A549 (cell line): ENCODE measurements around the gene CTR9. TPM values are rescaled to one million over a fixed set of nuclear protein-coding genes. Genes with fewer than 3 reads are reported as not detected.

Experiments used
- ATAC-seq, 2 experiments: fragments of 200-7000 bp in 1 of 2; fragments of >200 bp in 1 of 2; cut with Nextera tagmentation in 1 of 2; cut with Tn5 transposase in 1 of 2; 3 replicates each; pipeline versions ENCODE4 v1.8.0 to v1.9.1; 2018 to 2020; ENCODE audit warnings: mild to moderate bottlenecking in 1 of 2, moderate library complexity in 1 of 2
- CTCF ChIA-PET: fragments of 300-600 bp; sonication (Branson Sonifier 250); formaldehyde crosslinking; extraction: SDS; loops from one replicate; lab custom pipeline; 2021; ENCODE audit warnings: antibody characterized with exemption, inconsistent platforms; lab: Yijun Ruan, JAX
- POLR2A ChIA-PET: fragments of 350-600 bp; formaldehyde crosslinking; extraction: SDS; loops from one replicate; lab custom pipeline; 2021; ENCODE audit warnings: antibody characterized with exemption, inconsistent platforms; lab: Yijun Ruan, JAX
- DNase-seq, 2 experiments: peaks; one replicate each; pipeline versions ENCODE4 v3.0.0 to v3.0.0-alpha.2; 2011 to 2016; ENCODE audit warnings: low read depth in 1 of 2, low spot score in 1 of 2
- FAIRE-seq: peaks from 2 replicates; lab custom pipeline; 2011; peaks lifted over from hg19 to GRCh38; lab: Jason Lieb, UNC
- H3K27ac ChIP-seq, 2 experiments: fragments of >200 bp; sonication (Bioruptor Twin); formaldehyde crosslinking; 3 replicates each; pipeline ENCODE4 v1.5.1; 2016 to 2017
- H3K4me1 ChIP-seq: fragments of >200 bp; sonication (Bioruptor Twin); formaldehyde crosslinking; 3 replicates; pipeline ENCODE4 v1.6.1; 2016
- H3K4me2 ChIP-seq: fragments of >200 bp; sonication (Bioruptor Twin); formaldehyde crosslinking; 3 replicates; pipeline ENCODE4 v1.6.1; 2016
- H3K4me3 ChIP-seq: fragments of >200 bp; sonication (Bioruptor Twin); formaldehyde crosslinking; 3 replicates; pipeline ENCODE4 v1.5.1; 2016
- H3K9me3 ChIP-seq: fragments of >200 bp; sonication (Bioruptor Twin); formaldehyde crosslinking; 3 replicates; pipeline ENCODE4 v1.6.1; 2016
- CHD2 ChIP-seq: fragments of 150-350 bp; IDR thresholded peaks from 2 replicates; pipeline ENCODE4 v1.6.1; 2014; ENCODE audit warnings: low read length; ENCODE audit not compliant: partially characterized antibody
- EHF ChIP-seq: fragments of 250-450 bp; sonication (Bioruptor Pico); IDR thresholded peaks from 2 replicates; pipeline ENCODE4 v1.5.0; 2020; ENCODE audit warnings: mild to moderate bottlenecking
- ELK1 ChIP-seq: fragments of 150-350 bp; IDR thresholded peaks from 2 replicates; pipeline ENCODE4 v1.6.1; 2014; ENCODE audit warnings: low read depth, mild to moderate bottlenecking, low read length
- ESRRA ChIP-seq: fragments of 150-350 bp; IDR thresholded peaks from 2 replicates; pipeline ENCODE4 v1.6.1; 2014; ENCODE audit warnings: mild to moderate bottlenecking, low read length, borderline replicate concordance
- FOSB ChIP-seq: fragments of 250-450 bp; sonication (Bioruptor Pico); IDR thresholded peaks from 2 replicates; pipeline ENCODE4 v1.5.0; 2020; ENCODE audit warnings: mild to moderate bottlenecking, moderate library complexity
- FOSL2 ChIP-seq, 2 experiments: fragments of 450-650 bp in 1 of 2; fragments of >200 bp in 1 of 2; sonication (Bioruptor Twin) in 1 of 2; formaldehyde crosslinking; IDR thresholded peaks; 2 replicates each; pipeline versions ENCODE4 v1.5.0 to v1.6.1; 2016 to 2020; ENCODE audit warnings: mild to moderate bottlenecking in 1 of 2, moderate library complexity in 1 of 2
- FOXS1 ChIP-seq: fragments of 250-450 bp; sonication (Bioruptor Pico); IDR thresholded peaks from 2 replicates; pipeline ENCODE4 v1.5.0; 2020; ENCODE audit warnings: mild to moderate bottlenecking, moderate library complexity
- HDAC2 ChIP-seq: fragments of 200-600 bp; sonication (generic); IDR thresholded peaks from 2 replicates; pipeline ENCODE4 v1.6.1; 2016
- HMGXB4 ChIP-seq: fragments of 250-450 bp; sonication (Bioruptor Pico); IDR thresholded peaks from 2 replicates; pipeline ENCODE4 v1.5.0; 2021; ENCODE audit warnings: mild to moderate bottlenecking, moderate library complexity, borderline replicate concordance
- HOXA7 ChIP-seq: fragments of 250-450 bp; sonication (Bioruptor Pico); IDR thresholded peaks from 2 replicates; pipeline ENCODE4 v1.5.0; 2020; ENCODE audit warnings: mild to moderate bottlenecking, moderate library complexity
- HOXB13 ChIP-seq: fragments of 250-450 bp; sonication (Bioruptor Pico); IDR thresholded peaks from 2 replicates; pipeline ENCODE4 v1.5.0; 2020; ENCODE audit warnings: low read depth, mild to moderate bottlenecking, moderate library complexity
- JUN ChIP-seq, 2 experiments: fragments of >200 bp; sonication (Bioruptor Twin); formaldehyde crosslinking; IDR thresholded peaks; 2 replicates in 1 of 2; 3 replicates in 1 of 2; pipeline ENCODE4 v1.6.1; 2016 to 2017
- JUNB ChIP-seq: fragments of >200 bp; sonication (Bioruptor Twin); formaldehyde crosslinking; IDR thresholded peaks from 2 replicates; pipeline ENCODE4 v1.6.1; 2016
- POLR2A ChIP-seq: IDR thresholded peaks from 2 replicates; pipeline ENCODE4 v1.6.1; 2012; ENCODE audit warnings: mild to moderate bottlenecking, low read length
- POLR2AphosphoS2 ChIP-seq: conservative IDR thresholded peaks from 2 replicates; pipeline ENCODE4 v1.6.1; 2012; ENCODE audit warnings: low read length, improper control_type of control experiment, inconsistent platforms
- RAD21 ChIP-seq, 2 experiments: fragments of >200 bp in 1 of 2; sonication (Bioruptor Twin) in 1 of 2; formaldehyde crosslinking in 1 of 2; IDR thresholded peaks in 1 of 2; conservative IDR thresholded peaks in 1 of 2; 2 replicates in 1 of 2; 3 replicates in 1 of 2; pipeline ENCODE4 v1.6.1; 2012 to 2018; ENCODE audit warnings: inconsistent platforms in 1 of 2
- TP53 ChIP-seq: fragments of 250-450 bp; sonication (Bioruptor Pico); IDR thresholded peaks from 2 replicates; pipeline ENCODE4 v1.5.0; 2021; ENCODE audit warnings: mild to moderate bottlenecking, moderate library complexity
- ZNF302 ChIP-seq: fragments of 250-450 bp; sonication (Bioruptor Pico); IDR thresholded peaks from 2 replicates; pipeline ENCODE4 v1.9.0; 2021; ENCODE audit warnings: inconsistent platforms, mild to moderate bottlenecking, moderate library complexity
- ZSCAN20 ChIP-seq: fragments of 250-450 bp; sonication (Bioruptor Pico); IDR thresholded peaks from 2 replicates; pipeline ENCODE4 v1.8.0; 2022; ENCODE audit warnings: mild to moderate bottlenecking, moderate library complexity
- WGBS: methylation state at CpG from one replicate; pipeline ENCODE4 v1.1.6; 2017; ENCODE audit errors: missing lambda C conversion rate; 5-methylcytosine and 5-hydroxymethylcytosine counted together
- polyA plus RNA-seq, 4 experiments: library from polyadenylated mRNA; depleted of rRNA in 3 of 4; stranded (reverse); fragments of >200 nt; fragmentation: RNase III in 1 of 4; extraction: RNeasy Plus Mini Kit Qiagen cat#74134 plus additional on column Dnase treatment in 1 of 4; gene quantifications; 2 replicates in 3 of 4; 3 replicates in 1 of 4; pipeline ENCODE4 v1.2.3, GENCODE V29; 2011 to 2017
- TF ChIP-seq, protein P1 (sequence below): fragments of 200-600 bp; sonication (generic); IDR thresholded peaks from 2 replicates; pipeline ENCODE4 v1.6.1; 2016; ENCODE audit warnings: antibody characterized with exemption, mild to moderate bottlenecking, moderate library complexity

The CTR9 gene
- polyA plus RNA-seq, 2 of the 4 experiments (the other 2 are of a cell fraction): 24.8 to 35.0 TPM

DNA sequence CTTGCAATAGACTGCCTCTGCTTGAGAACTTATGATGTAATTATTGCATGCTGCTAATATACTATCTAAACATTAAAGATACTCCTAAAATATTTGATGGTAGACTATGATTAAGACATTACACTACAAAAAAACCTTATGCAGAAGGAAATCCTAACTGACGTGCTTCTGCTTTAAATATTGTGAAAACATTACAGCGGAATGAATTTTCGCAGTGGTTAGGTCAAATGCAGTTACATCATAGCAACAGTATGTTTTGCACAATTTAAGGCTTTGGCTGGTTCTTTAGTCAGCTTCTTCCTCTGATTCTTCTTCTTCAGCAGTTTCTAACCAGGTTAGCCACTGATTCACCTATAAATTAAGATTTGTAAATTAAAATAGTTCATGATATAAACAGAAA, 46.5 kb downstream of the CTR9 start (continued):
- TF ChIP-seq FOSL2 (IDR thresholded peaks at IDR 0.05) (no peak), FOSL2 (CRISPR knock-in tag; IDR thresholded peaks at IDR 0.05) (no peak), ZNF302 (CRISPR knock-in tag) (no peak)

DNA sequence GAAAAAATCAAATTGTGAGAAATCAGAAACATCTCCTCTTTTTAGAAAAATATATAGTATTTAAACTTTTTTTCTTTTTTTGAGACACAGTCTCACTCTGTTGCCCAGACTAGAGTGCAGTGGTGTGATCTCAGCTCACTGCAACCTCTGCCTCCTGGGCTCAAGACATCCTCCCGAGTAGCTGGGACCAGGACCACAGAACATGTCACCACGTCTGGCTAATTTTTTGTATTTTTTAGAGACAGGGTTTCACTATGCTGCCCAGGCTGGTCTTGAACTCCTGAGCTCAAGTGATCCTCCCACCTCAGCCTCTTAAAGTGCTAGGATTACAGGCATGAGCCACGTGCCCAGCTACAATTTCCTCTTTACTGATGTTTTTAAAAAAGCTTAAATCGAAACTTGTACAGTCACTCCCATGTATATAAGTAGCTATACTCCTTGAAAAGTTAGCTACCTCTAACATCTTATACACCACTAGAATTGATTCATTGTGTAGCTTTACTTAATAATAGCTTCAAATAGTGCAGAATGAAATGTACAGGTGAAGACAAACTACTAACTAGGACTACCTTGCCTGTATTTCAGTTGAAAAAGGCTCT, 47.4 kb downstream of the CTR9 start:
- peaks cover 36% of the 10 kb centered on the region; the same call in 2 of the 3 replicates for H3K4me1 ChIP-seq
- CTCF ChIA-PET: interaction anchor here (0.7 to 2.3 kb wide), 5 partner anchors 10 to 136 kb away, joined by 3 to 8 read pairs (median 4); partner anchors contain the start of gene EIF4G2
- ATAC-seq: no peak
- POLR2A ChIA-PET: interaction anchor here (0.9 to 3.4 kb wide), 3 partner anchors 11 to 100 kb away, joined by 3 to 43 read pairs (median 4); partner anchors contain the start of genes EIF4G2 and ZBED5
- TF ChIP-seq TP53 (CRISPR knock-in tag): 0 out of 2 replicates have a peak, but pooled peaks have one; percentile 30
- no peak for TF ChIP-seq ESRRA
- TF ChIP-seq, all 56 proteins: peak for 1
- 84% methylated on average over 4 of the region's 4 CpGs for WGBS
- Histone ChIP-seq H3K9me3 (no peaks in the 10 kb centered on the region), H3K4me3 (no peak overlapping the region), H3K4me2 (no peak overlapping the region), H3K27ac (no peak overlapping the region)
- DNase-seq (no peak), FAIRE-seq (no peak)

DNA sequence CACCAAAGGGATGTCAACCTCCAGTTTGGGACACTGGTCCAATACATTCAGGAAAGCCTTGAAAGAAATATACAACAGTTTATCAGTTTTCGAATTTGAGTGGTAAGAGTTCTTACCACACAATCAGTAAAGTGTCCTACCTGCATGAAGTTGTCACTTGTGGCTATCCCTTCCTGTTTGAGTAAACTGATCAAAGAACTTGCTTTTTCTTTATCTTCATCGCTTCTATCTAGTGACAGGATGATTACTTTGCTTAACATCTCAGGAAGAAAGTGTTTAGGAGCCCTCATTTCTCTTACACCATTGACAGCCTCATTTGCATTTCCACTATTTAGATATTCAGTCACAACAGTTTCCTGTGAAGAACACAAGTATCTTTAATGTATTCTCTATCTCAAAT, 49.2 kb downstream of the CTR9 start:
- CTCF ChIA-PET: interaction anchor here (1.0 to 2.3 kb wide), 4 partner anchors 8 to 134 kb away, joined by 3 to 10 read pairs (median 8); partner anchors contain the start of gene EIF4G2

GRCh38 chr11:10803676-10804075, 52.6 kb downstream of the CTR9 start:
- peak overlapping the region; percentile 96; the same call in 2 of the 3 replicates for H3K4me2 ChIP-seq
- H3K4me1 ChIP-seq: peaks cover 59% of the 10 kb centered on the region
- TF ChIP-seq JUN (IDR thresholded peaks at IDR 0.05) (0 out of 5 replicates have a peak, but pooled peaks of 1 of the 2 experiments have one; percentile 37), POLR2A (no peak), POLR2AphosphoS2 (no peak)
- FAIRE-seq (no peak), ATAC-seq (no peak), DNase-seq (no peak)
- CTCF ChIA-PET: interaction anchor here (0.9 to 4.7 kb wide), 5 partner anchors 11 to 219 kb away, joined by 3 to 59 read pairs (median 7); no protein-coding TSS in a partner anchor
- H3K27ac ChIP-seq: no peak overlapping the region
- WGBS: 83% methylated on average over 6 of the region's 6 CpGs
- H3K4me3 ChIP-seq: no peak overlapping the region
- no peaks in the 10 kb centered on the region for H3K9me3 ChIP-seq
- POLR2A ChIA-PET: interaction anchor here (2.3 kb wide), 1 partner anchor 54 kb away, joined by 6 read pairs; the partner anchor contains the start of gene ZBED5

More for the DNA sequence above, 49.2 kb downstream of the CTR9 start:
- WGBS: 97% methylated on average over 2 of the region's 2 CpGs
- Histone ChIP-seq H3K4me1 (peaks cover 48% of the 10 kb centered on the region), H3K4me3 (no peak overlapping the region), H3K4me2 (no peak overlapping the region), H3K9me3 (no peaks in the 10 kb centered on the region), H3K27ac (no peak overlapping the region)
- FAIRE-seq (no peak), ATAC-seq (no peak), DNase-seq (no peak)
- no peak for TF ChIP-seq FOXS1 (CRISPR knock-in tag)
- POLR2A ChIA-PET: interaction anchor here (2.5 to 3.4 kb wide), 2 partner anchors 9 to 131 kb away, joined by 6 to 43 read pairs; partner anchors contain the start of gene EIF4G2

- ChIA-PET POLR2A (no interaction called here), CTCF (interaction anchor here (0.6 to 4.7 kb wide), 2 partner anchors 13 to 65 kb away, joined by 3 to 59 read pairs; no protein-coding TSS in a partner anchor)
- no peak for FAIRE-seq
- Histone ChIP-seq H3K27ac (peak overlapping the region in 1 of 2 experiments; percentile 12; a peak in 2 of 6 replicates), H3K4me1 (peaks cover 62% of the 10 kb centered on the region), H3K4me2 (peak overlapping the region; percentile 96), H3K4me3 (peak overlapping the region; percentile 97), H3K9me3 (no peaks in the 10 kb centered on the region)
- no peak for ATAC-seq
- 78% methylated on average over 8 of the region's 8 CpGs for WGBS
- no peak for DNase-seq
- TF ChIP-seq FOSB (CRISPR knock-in tag): no peak
- TF ChIP-seq RAD21 (conservative IDR thresholded peaks at IDR 0.05 in 1 of 2, IDR thresholded peaks at IDR 0.05 in 1 of 2): no peak
- no peak for TF ChIP-seq JUNB
- TF ChIP-seq, protein P1, sequence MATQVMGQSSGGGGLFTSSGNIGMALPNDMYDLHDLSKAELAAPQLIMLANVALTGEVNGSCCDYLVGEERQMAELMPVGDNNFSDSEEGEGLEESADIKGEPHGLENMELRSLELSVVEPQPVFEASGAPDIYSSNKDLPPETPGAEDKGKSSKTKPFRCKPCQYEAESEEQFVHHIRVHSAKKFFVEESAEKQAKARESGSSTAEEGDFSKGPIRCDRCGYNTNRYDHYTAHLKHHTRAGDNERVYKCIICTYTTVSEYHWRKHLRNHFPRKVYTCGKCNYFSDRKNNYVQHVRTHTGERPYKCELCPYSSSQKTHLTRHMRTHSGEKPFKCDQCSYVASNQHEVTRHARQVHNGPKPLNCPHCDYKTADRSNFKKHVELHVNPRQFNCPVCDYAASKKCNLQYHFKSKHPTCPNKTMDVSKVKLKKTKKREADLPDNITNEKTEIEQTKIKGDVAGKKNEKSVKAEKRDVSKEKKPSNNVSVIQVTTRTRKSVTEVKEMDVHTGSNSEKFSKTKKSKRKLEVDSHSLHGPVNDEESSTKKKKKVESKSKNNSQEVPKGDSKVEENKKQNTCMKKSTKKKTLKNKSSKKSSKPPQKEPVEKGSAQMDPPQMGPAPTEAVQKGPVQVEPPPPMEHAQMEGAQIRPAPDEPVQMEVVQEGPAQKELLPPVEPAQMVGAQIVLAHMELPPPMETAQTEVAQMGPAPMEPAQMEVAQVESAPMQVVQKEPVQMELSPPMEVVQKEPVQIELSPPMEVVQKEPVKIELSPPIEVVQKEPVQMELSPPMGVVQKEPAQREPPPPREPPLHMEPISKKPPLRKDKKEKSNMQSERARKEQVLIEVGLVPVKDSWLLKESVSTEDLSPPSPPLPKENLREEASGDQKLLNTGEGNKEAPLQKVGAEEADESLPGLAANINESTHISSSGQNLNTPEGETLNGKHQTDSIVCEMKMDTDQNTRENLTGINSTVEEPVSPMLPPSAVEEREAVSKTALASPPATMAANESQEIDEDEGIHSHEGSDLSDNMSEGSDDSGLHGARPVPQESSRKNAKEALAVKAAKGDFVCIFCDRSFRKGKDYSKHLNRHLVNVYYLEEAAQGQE: no peak
- TF ChIP-seq ELK1: no peak
- no peak for TF ChIP-seq HOXB13 (CRISPR knock-in tag)
- no peak for TF ChIP-seq ZSCAN20
- TF ChIP-seq HOXA7: no peak
- no peak for TF ChIP-seq ZNF302 (CRISPR knock-in tag)
- no peak for TF ChIP-seq EHF (CRISPR knock-in tag)
- no peak for TF ChIP-seq HDAC2
- TF ChIP-seq CHD2: no peak
- TF ChIP-seq HMGXB4 (CRISPR knock-in tag): no peak
These were observed 54.7 kb downstream of the CTR9 start for GRCh38 chr11:10805741-10806140.
